ENCODE data around the gene MLLT3. TPM values are rescaled to one million over a fixed set of nuclear protein-coding genes. Genes with fewer than 3 reads are reported as not detected.
A peak's percentile ranks its signal among the peaks of the same experiment; 100 is the strongest.

MLLT3 gene
- total RNA-seq, 4 donors from 2014 or later: 10.8 to 17.5 (median 12.4) TPM

DNA sequence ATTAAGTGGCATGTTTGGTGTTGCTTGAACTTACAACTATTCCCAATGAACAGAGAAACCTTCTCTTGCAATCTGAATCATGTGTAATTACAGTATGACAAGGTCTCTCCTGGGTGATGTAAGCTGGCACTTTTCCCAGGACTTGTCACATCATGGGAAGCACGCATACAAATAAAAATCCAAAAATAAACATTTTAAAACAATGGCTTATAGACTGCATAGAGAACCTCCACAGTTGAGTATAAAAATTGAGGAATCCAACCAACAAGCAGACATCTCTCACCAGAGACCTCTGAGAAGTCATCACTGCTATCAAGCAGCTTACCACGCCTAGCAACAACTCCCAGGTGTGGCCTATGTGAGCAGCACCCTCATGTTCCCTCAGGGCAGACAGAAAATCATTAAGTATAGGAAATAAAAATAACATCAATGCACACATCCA lies 3.9 kb downstream of the MLLT3 start:
- no peak for DNase-seq (ENCODE audit: low spot score in 2 of 2)
- Histone ChIP-seq H3K4me3 (no peak overlapping the region), H3K36me3 (no peaks in the 10 kb centered on the region), H3K27me3 (no peaks in the 10 kb centered on the region), H3K9me3 (no peaks in the 10 kb centered on the region), H3K4me1 (peaks cover 24% of the 10 kb centered on the region), H3K27ac (no peak overlapping the region)
- WGBS: 42% methylated on average over 2 of the region's 2 CpGs
- no peak for TF ChIP-seq EP300 (IDR thresholded peaks at IDR 0.05)
- TF ChIP-seq POLR2A (IDR thresholded peaks at IDR 0.05): no peak
- TF ChIP-seq POLR2AphosphoS5 (IDR thresholded peaks at IDR 0.05): no peak
- TF ChIP-seq, protein P1, sequence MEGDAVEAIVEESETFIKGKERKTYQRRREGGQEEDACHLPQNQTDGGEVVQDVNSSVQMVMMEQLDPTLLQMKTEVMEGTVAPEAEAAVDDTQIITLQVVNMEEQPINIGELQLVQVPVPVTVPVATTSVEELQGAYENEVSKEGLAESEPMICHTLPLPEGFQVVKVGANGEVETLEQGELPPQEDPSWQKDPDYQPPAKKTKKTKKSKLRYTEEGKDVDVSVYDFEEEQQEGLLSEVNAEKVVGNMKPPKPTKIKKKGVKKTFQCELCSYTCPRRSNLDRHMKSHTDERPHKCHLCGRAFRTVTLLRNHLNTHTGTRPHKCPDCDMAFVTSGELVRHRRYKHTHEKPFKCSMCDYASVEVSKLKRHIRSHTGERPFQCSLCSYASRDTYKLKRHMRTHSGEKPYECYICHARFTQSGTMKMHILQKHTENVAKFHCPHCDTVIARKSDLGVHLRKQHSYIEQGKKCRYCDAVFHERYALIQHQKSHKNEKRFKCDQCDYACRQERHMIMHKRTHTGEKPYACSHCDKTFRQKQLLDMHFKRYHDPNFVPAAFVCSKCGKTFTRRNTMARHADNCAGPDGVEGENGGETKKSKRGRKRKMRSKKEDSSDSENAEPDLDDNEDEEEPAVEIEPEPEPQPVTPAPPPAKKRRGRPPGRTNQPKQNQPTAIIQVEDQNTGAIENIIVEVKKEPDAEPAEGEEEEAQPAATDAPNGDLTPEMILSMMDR (IDR thresholded peaks at IDR 0.05): no peak

DNA sequence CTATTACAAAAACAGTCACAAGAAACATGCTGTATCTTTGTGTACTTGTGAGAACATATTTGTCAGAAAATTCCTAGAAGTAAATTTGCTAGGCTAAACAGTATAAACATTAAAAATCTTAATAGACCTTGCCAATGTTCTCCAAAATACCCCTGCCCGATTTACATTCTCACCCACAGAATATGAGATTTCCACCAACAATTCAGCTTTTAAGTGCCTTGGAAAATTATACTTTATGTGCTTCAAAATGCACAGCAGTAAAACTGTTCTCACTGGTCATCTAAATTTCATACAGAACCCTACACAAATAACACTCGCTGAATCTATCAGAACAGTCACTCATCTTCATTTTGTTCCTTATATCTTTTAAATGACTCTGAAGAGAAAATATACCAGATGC lies 5.5 kb downstream of the MLLT3 start:
- 89% methylated on average over 2 of the region's 2 CpGs for WGBS
- no peak for TF ChIP-seq POLR2AphosphoS5 (IDR thresholded peaks at IDR 0.05)
- no peak for TF ChIP-seq POLR2A (IDR thresholded peaks at IDR 0.05)
- no peak for TF ChIP-seq EP300 (IDR thresholded peaks at IDR 0.05)
- TF ChIP-seq, protein P1 (IDR thresholded peaks at IDR 0.05): no peak
- no peaks in the 10 kb centered on the region for H3K36me3 ChIP-seq
- no peak overlapping the region for H3K27ac ChIP-seq
- no peak for DNase-seq (ENCODE audit: low spot score in 2 of 2)
- H3K4me1 ChIP-seq: peaks cover 16% of the 10 kb centered on the region
- no peaks in the 10 kb centered on the region for H3K27me3 ChIP-seq
- no peaks in the 10 kb centered on the region for H3K9me3 ChIP-seq
- H3K4me3 ChIP-seq: no peak overlapping the region

DNA sequence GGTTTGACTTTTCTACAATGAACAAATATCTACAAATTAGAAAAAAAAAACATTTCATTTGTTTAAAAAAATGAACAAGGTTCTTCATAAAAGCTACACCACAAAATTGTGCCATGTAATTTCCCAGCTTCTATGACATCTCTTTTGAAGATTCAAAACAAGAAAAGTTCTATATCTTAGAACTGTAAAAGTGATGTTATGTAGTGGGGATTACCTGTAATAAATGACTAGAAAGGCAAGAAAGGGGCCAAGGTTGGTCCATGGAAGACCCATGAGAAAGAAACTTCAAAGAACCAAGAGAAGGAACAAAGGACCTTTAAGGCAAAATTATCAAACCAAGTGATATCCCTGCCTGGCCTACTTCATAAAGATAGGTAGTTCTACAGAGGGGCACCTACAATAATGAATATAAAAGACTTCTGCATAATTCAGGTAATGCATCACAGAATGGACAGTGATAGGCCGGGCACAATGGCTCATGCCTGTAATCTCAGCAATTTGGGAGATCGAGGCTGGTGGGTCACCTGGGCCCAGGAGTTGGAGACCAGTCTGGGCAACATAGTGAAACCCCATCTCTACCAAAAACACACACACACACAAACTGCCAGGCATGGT lies 7.6 kb downstream of the MLLT3 start:
- Histone ChIP-seq H3K27ac (no peak overlapping the region), H3K9me3 (no peaks in the 10 kb centered on the region), H3K4me3 (no peak overlapping the region), H3K36me3 (no peaks in the 10 kb centered on the region), H3K4me1 (peaks cover 11% of the 10 kb centered on the region), H3K27me3 (no peaks in the 10 kb centered on the region)
- 92% methylated on average over 2 of the region's 2 CpGs for WGBS
- TF ChIP-seq EP300 (IDR thresholded peaks at IDR 0.05) (no peak), POLR2AphosphoS5 (IDR thresholded peaks at IDR 0.05) (no peak), POLR2A (IDR thresholded peaks at IDR 0.05) (no peak)
- TF ChIP-seq, protein P1 (IDR thresholded peaks at IDR 0.05): no peak
- no peak for DNase-seq (ENCODE audit: low spot score in 2 of 2)

DNA sequence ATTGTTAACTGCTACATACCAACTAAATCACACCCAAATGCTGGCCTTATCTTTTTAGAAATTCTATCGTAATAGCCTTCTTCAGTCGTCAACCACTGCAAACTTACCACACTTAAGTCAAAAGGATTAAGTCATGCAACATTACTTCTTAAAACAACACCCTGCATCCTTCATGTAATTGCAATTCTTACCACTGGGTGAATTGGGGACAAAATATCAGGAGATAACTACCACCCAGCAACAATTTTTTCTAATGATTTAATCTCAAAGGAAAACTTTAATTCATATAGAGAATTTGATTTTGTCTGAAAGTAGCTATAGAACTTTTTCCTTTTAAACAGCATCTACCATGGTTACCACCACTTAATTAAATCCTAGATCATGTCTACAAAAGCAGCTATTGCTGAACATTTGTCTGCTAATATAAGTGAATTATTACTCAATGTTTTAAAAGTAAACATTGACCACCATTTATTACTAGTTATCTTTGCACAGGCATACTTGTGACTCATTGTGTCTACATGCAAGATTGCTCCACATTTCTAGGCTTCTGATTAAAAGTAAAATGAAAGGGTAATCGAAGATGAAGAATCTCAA lies 10.5 kb downstream of the MLLT3 start:
- Histone ChIP-seq H3K4me1 (no peaks in the 10 kb centered on the region), H3K27me3 (no peaks in the 10 kb centered on the region), H3K27ac (no peak overlapping the region), H3K36me3 (no peaks in the 10 kb centered on the region), H3K4me3 (no peak overlapping the region), H3K9me3 (no peaks in the 10 kb centered on the region)
- TF ChIP-seq, protein P1 (IDR thresholded peaks at IDR 0.05): peak; percentile 21 to 26
- TF ChIP-seq POLR2A (IDR thresholded peaks at IDR 0.05) (no peak), POLR2AphosphoS5 (IDR thresholded peaks at IDR 0.05) (no peak), EP300 (IDR thresholded peaks at IDR 0.05) (no peak)
- no peak for DNase-seq (ENCODE audit: low spot score in 2 of 2)
- 72% methylated on average over 3 of the region's 3 CpGs for WGBS

DNA sequence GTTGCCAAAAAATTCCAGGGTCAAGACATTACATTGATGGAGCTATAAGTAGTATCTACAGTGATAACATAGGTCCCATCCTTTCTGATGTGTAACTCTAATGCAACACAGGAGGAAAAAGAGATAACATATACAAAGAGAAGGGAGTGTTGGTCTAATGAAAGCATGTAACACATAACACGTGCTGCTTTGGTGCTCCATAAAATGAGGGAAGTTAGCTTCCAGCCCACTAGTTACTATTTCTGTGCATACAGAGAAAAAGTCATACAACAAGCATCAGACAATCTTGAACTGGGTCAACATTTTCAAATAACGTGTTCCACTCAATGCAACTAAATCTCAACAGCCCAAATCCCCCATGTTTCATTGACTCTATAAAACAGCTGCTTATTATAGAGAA lies 11.7 kb downstream of the MLLT3 start:
- 88% methylated on average over 2 of the region's 2 CpGs for WGBS
- no peak for DNase-seq (ENCODE audit: low spot score in 2 of 2)
- no peak for TF ChIP-seq POLR2A (IDR thresholded peaks at IDR 0.05)
- TF ChIP-seq POLR2AphosphoS5 (IDR thresholded peaks at IDR 0.05): no peak
- H3K36me3 ChIP-seq: no peaks in the 10 kb centered on the region
- no peaks in the 10 kb centered on the region for H3K27me3 ChIP-seq
- no peaks in the 10 kb centered on the region for H3K4me1 ChIP-seq
- H3K4me3 ChIP-seq: no peak overlapping the region
- no peaks in the 10 kb centered on the region for H3K9me3 ChIP-seq
- H3K27ac ChIP-seq: no peak overlapping the region

Data from suprapubic skin (tissue), 4 donors.